Transverse colon (tissue), 4 donors: ENCODE measurements around the gene OXNAD1.

Experiments
- EP300 ChIP-seq: sonication (generic); formaldehyde crosslinking; IDR thresholded peaks from one replicate; pipeline ENCODE4 v1.6.1; 2017; ENCODE audit warnings: antibody characterized with exemption, low read depth
- POLR2A ChIP-seq: fragments of 450-650 bp; IDR thresholded peaks from one replicate; pipeline ENCODE4 v1.6.1; 2016; ENCODE audit warnings: antibody characterized with exemption, mild to moderate bottlenecking, moderate library complexity
- POLR2AphosphoS5 ChIP-seq, 3 donors: sonication (generic); formaldehyde crosslinking; IDR thresholded peaks; one replicate each; pipeline ENCODE4 v1.6.1; 2016; ENCODE audit warnings: antibody characterized with exemption in 3 of 3
- TF ChIP-seq, protein P1 (sequence below), 5 experiments: fragments of 200-600 bp in 3 of 5; fragments of 450-650 bp in 2 of 5; sonication (generic) in 3 of 5; IDR thresholded peaks; 1 replicate in 2 of 5; 2 replicates in 3 of 5; pipeline ENCODE4 v1.5.1; 2016 to 2017; ENCODE audit warnings: antibody characterized with exemption in 5 of 5, inconsistent platforms in 3 of 5, mild to moderate bottlenecking in 2 of 5, moderate library complexity in 1 of 5

DNA sequence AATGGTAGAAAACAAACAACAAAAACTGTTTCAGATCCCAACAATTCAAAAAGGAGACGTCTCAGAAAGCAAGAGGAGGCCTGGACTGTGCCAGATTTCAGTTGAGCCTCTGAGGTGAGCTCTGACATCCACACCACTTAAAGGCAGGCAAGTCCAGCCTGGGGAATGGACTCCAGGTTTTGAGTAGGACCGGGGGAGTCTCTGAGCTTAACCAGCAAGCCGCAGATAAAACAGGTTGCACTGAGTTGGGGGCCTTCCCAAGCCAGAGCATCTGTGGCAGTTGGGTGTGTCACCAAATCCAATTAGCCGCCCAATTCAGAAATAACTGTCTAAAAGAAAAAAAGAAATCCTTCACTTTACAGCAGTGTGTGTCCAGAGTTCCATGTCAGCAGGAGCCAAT lies 54.7 kb downstream of the OXNAD1 start:
- TF ChIP-seq, protein P1, sequence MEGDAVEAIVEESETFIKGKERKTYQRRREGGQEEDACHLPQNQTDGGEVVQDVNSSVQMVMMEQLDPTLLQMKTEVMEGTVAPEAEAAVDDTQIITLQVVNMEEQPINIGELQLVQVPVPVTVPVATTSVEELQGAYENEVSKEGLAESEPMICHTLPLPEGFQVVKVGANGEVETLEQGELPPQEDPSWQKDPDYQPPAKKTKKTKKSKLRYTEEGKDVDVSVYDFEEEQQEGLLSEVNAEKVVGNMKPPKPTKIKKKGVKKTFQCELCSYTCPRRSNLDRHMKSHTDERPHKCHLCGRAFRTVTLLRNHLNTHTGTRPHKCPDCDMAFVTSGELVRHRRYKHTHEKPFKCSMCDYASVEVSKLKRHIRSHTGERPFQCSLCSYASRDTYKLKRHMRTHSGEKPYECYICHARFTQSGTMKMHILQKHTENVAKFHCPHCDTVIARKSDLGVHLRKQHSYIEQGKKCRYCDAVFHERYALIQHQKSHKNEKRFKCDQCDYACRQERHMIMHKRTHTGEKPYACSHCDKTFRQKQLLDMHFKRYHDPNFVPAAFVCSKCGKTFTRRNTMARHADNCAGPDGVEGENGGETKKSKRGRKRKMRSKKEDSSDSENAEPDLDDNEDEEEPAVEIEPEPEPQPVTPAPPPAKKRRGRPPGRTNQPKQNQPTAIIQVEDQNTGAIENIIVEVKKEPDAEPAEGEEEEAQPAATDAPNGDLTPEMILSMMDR (IDR thresholded peaks at IDR 0.05): no peak
- TF ChIP-seq POLR2AphosphoS5 (IDR thresholded peaks at IDR 0.05): no peak
- no peak for TF ChIP-seq POLR2A
- no peak for TF ChIP-seq EP300
